K562 (cell line): Measurements from ENCODE around the gene ECT2. TPM values are rescaled to one million over a fixed set of nuclear protein-coding genes. Genes with fewer than 3 reads are reported as not detected.

ENCODE experiments used
- ATAC-seq: fragments of 200-7000 bp; cut with Tn5 transposase; 3 replicates; pipeline ENCODE4 v1.9.1; 2020; ENCODE audit warnings: moderate library complexity
- BruUV-seq: library from RNA; stranded (reverse); fragments of 400-500 nt; replicated peaks from 2 replicates; lab custom pipeline; 2021; lab: Mats Ljungman, UMichigan
- CTCF ChIA-PET: fragments of 300-600 bp; formaldehyde crosslinking; extraction: SDS; loops from one replicate; lab custom pipeline; 2021; ENCODE audit warnings: low intra/inter-chr PET ratio; lab: Yijun Ruan, JAX
- POLR2A ChIA-PET: fragments of 300-600, 350-650 bp; sonication (Branson Sonifier 250); formaldehyde crosslinking; extraction: SDS; loops from one replicate; lab custom pipeline; 2021; ENCODE audit warnings: antibody characterized with exemption, inconsistent platforms; lab: Yijun Ruan, JAX
- DNase-seq, 4 experiments: peaks; one replicate each; pipeline versions ENCODE4 v3.0.0 to v3.0.0-alpha.2; 2011 to 2018; ENCODE audit warnings: low spot score in 3 of 4, mixed read lengths in 3 of 4; ENCODE audit errors: extremely low read depth in 1 of 4
- FAIRE-seq: peaks from 2 replicates; lab custom pipeline; 2011; peaks lifted over from hg19 to GRCh38; lab: Jason Lieb, UNC
- H2AFZ ChIP-seq: 2 replicates; pipeline ENCODE4 v1.6.0; 2011; ENCODE audit warnings: low read depth, low read length, control low read depth, inconsistent platforms
- H3K27ac ChIP-seq: fragments of 200-600 bp; 3 replicates; pipeline ENCODE4 v1.8.0; 2011; ENCODE audit warnings: low read depth, mild to moderate bottlenecking, control low read depth, inconsistent platforms, low read length, moderate library complexity, mixed read lengths; ENCODE audit errors: extremely low read depth
- H3K27me3 ChIP-seq, 2 experiments: fragments of 300-600 bp in 1 of 2; 2 replicates in 1 of 2; 3 replicates in 1 of 2; pipeline versions ENCODE4 v1.6.0 to v1.8.0; 2011; ENCODE audit warnings: inconsistent platforms in 2 of 2, low read length in 2 of 2, mild to moderate bottlenecking in 1 of 2, mixed read lengths in 1 of 2, moderate library complexity in 1 of 2; ENCODE audit not compliant: control insufficient read depth in 2 of 2, insufficient read depth in 2 of 2
- H3K36me3 ChIP-seq: fragments of 300-600 bp; 3 replicates; pipeline ENCODE4 v1.8.0; 2011; ENCODE audit warnings: mild to moderate bottlenecking, low read length, inconsistent platforms; ENCODE audit not compliant: control insufficient read depth, insufficient read depth
- H3K4me1 ChIP-seq, 2 experiments: fragments of 200-600 bp in 1 of 2; replicated peaks in 1 of 2; 2 replicates in 1 of 2; 3 replicates in 1 of 2; pipeline versions ENCODE4 v1.5.1 to v1.8.0; 2011; ENCODE audit warnings: inconsistent platforms in 2 of 2, low read length in 2 of 2, mild to moderate bottlenecking in 1 of 2, mixed read lengths in 1 of 2, moderate library complexity in 1 of 2; ENCODE audit not compliant: control insufficient read depth in 2 of 2, insufficient read depth in 2 of 2
- H3K4me2 ChIP-seq: 2 replicates; pipeline ENCODE4 v1.6.1; 2011; ENCODE audit warnings: low read length, control low read depth, inconsistent platforms, mixed read lengths; ENCODE audit not compliant: insufficient read depth
- H3K4me3 ChIP-seq: fragments of 200-600 bp; sonication (generic), shearing (Covaris generic); 2 replicates; pipeline ENCODE4 v1.5.1; 2016; ENCODE audit warnings: control low read depth, inconsistent platforms
- H3K79me2 ChIP-seq: fragments of 200-600 bp; 3 replicates; pipeline ENCODE4 v1.8.0; 2011; ENCODE audit warnings: low read length, inconsistent platforms; ENCODE audit not compliant: control insufficient read depth, insufficient read depth
- H3K9ac ChIP-seq, 2 experiments: 2 replicates each; pipeline versions ENCODE4 v1.6.0 to v1.6.1; 2011; ENCODE audit warnings: low read depth in 2 of 2, low read length in 2 of 2, control low read depth in 1 of 2, inconsistent platforms in 1 of 2, mild to moderate bottlenecking in 1 of 2, mixed read lengths in 1 of 2; ENCODE audit not compliant: insufficient read depth in 1 of 2
- H3K9me1 ChIP-seq: one replicate; pipeline ENCODE4 v1.6.0; 2011; ENCODE audit warnings: inconsistent platforms, mild to moderate bottlenecking, low read length, moderate library complexity; ENCODE audit not compliant: control insufficient read depth, insufficient read depth
- H3K9me3 ChIP-seq: replicated peaks from 2 replicates; pipeline ENCODE4 v1.5.1; 2011; ENCODE audit warnings: low read depth, low read length, inconsistent platforms; ENCODE audit not compliant: control insufficient read depth, insufficient read depth
- H4K20me1 ChIP-seq: replicated peaks from 2 replicates; pipeline ENCODE4 v1.6.1; 2011; ENCODE audit warnings: low read length, inconsistent platforms, mixed read lengths; ENCODE audit not compliant: control insufficient read depth, insufficient read depth
- ASH1L ChIP-seq: fragments of 450-650 bp; IDR thresholded peaks from 2 replicates; pipeline ENCODE4 v1.6.1; 2018; ENCODE audit warnings: borderline replicate concordance, mild to moderate bottlenecking, low read depth; ENCODE audit not compliant: partially characterized antibody
- CBX3 ChIP-seq, 2 experiments: IDR thresholded peaks; 1 replicate in 1 of 2; 2 replicates in 1 of 2; pipeline ENCODE4 v1.6.1; 2012; ENCODE audit warnings: inconsistent platforms in 2 of 2, low read length in 2 of 2, borderline replicate concordance in 1 of 2, control low read depth in 1 of 2
- CEBPG ChIP-seq, 3 experiments: fragments of 200-800 bp in 1 of 3; sonication (Bioruptor generic) in 1 of 3; sonication (generic) in 1 of 3; formaldehyde crosslinking in 1 of 3; IDR thresholded peaks in 2 of 3; conservative IDR thresholded peaks in 1 of 3; 2 replicates each; pipeline versions ENCODE4 v1.6.1 to v1.8.0; 2016 to 2022; ENCODE audit warnings: missing compliant biosample characterization in 2 of 3, missing genetic modification characterization in 2 of 3, mild to moderate bottlenecking in 1 of 3, missing genetic modification reagents in 1 of 3
- CHCHD3 ChIP-seq: fragments of 250-450 bp; sonication (Bioruptor Pico); IDR thresholded peaks from 2 replicates; pipeline ENCODE4 v2.1.2; 2022; ENCODE audit warnings: mild to moderate bottlenecking
- HNRNPUL1 ChIP-seq: fragments of 200-400 bp; formaldehyde crosslinking; IDR thresholded peaks from 2 replicates; pipeline ENCODE4 v1.6.1; 2017; ENCODE audit warnings: low read length
- NFIC ChIP-seq: fragments of 450-650 bp; IDR thresholded peaks from 2 replicates; pipeline ENCODE4 v1.6.1; 2017; ENCODE audit warnings: mild to moderate bottlenecking, inconsistent platforms
- ZNF146 ChIP-seq: IDR thresholded peaks from one replicate; pipeline ENCODE4 v1.6.1; 2018; ENCODE audit warnings: missing compliant biosample characterization; ENCODE audit not compliant: unreplicated experiment
- WGBS: fragments of 100-300 bp; shearing (Covaris generic); methylation state at CpG from one replicate; pipeline ENCODE4 v1.1.6; 2016; ENCODE audit warnings: low coverage, mixed read lengths; ENCODE audit not compliant: insufficient coverage; ENCODE audit errors: missing lambda C conversion rate; 5-methylcytosine and 5-hydroxymethylcytosine counted together
- in situ Hi-C: fragments of 300-500 bp; cut with MboI; formaldehyde crosslinking; loops from 4 replicates; pipeline ENCODE4 v1.15.0; 2018; ENCODE audit warnings: inconsistent platforms, mixed read lengths
- intact Hi-C: fragments of 100-400 bp; cut with micrococcal nuclease; formaldehyde crosslinking; loops from 2 replicates; pipeline ENCODE4 v1.14.2; 2022
- polyA plus RNA-seq, 8 experiments: library from polyadenylated mRNA; depleted of rRNA in 4 of 8; stranded (reverse) in 5 of 8; unstranded in 3 of 8; fragments of >200 nt; fragmentation: Nextera tagmentation in 2 of 8; fragmentation: Illumina TruSeq in 1 of 8; extraction: Ambion mirVana in 2 of 8; extraction: Trizol in 1 of 8; gene quantifications; 2 replicates each; pipeline versions ENCODE4 v1.2.1 to v1.2.3, GENCODE V29; 2011 to 2014; ENCODE audit warnings: inconsistent platforms in 1 of 8, missing spikeins in 1 of 8
- total RNA-seq, 7 experiments: library from RNA; depleted of rRNA in 6 of 7; stranded (reverse); fragments of >200 nt in 6 of 7; fragmentation: Illumina TruSeq in 2 of 7; extraction: Trizol in 2 of 7; gene quantifications; 2 replicates each; pipeline versions ENCODE4 v1.2.1 to v1.2.3, GENCODE V29; 2011 to 2021; ENCODE audit warnings: low replicate concordance in 1 of 7
- TF ChIP-seq, protein P1 (sequence below): fragments of 200-800 bp; sonication (Bioruptor generic); IDR thresholded peaks from 2 replicates; pipeline ENCODE4 v1.6.1; 2016; ENCODE audit warnings: missing genetic modification characterization, missing compliant biosample characterization

ECT2 gene
- total and polyA plus RNA-seq, 9 of the 15 experiments (the other 6 are each of a cell fraction or from before 2014, with no cell fraction given), result 19.0 to 53.0 (median 36.5) TPM

- BruUV-seq, result no TSS peak
- Histone ChIP-seq H3K27me3 (no peaks in the 10 kb centered on the region), H3K27ac (no peak overlapping the region), H3K79me2 (no peaks in the 10 kb centered on the region), H3K4me2 (no peak overlapping the region), H3K9me3 (peaks cover 9% of the 10 kb centered on the region), H4K20me1 (no peaks in the 10 kb centered on the region), H3K4me3 (no peak overlapping the region), H3K36me3 (no peaks in the 10 kb centered on the region; the same call in 2 of the 3 replicates), H3K9me1 (no peaks in the 10 kb centered on the region)
- in situ Hi-C loops, result no loop called here
- CTCF ChIA-PET, result no interaction called here
- no peak for FAIRE-seq
- WGBS, result 90% methylated on average over 2 of the region's 2 CpGs
- 0 out of 3 replicates have a peak, but pooled peaks of 1 of the 2 experiments have one; percentile 32 for TF ChIP-seq CBX3 (IDR thresholded peaks at IDR 0.05; ENCODE audit: borderline replicate concordance in 1 of 2, low read length in 2 of 2)
- no peak for TF ChIP-seq CHCHD3 (CRISPR knock-in tag)
- TF ChIP-seq, all 486 proteins: peak for 1
- Histone ChIP-seq H3K4me1 (peaks cover 0 to 31% of the 10 kb centered on the region in 2 experiments; a peak in 3 of 5 replicates), H2AFZ (0 out of 2 replicates have a peak overlapping the region, but pooled peaks have one; percentile 89), H3K9ac (no peak overlapping the region)
- intact Hi-C loops, result no loop called here
- POLR2A ChIA-PET, result interaction anchor here (1.3 kb wide), 1 partner anchor 9 kb away, joined by 3 read pairs; no protein-coding TSS in a partner anchor
- ATAC-seq (no peak), DNase-seq (no peak)
These were observed 118.2 kb downstream of the ECT2 start for GRCh38 chr3:172868582-172869200.

DNA sequence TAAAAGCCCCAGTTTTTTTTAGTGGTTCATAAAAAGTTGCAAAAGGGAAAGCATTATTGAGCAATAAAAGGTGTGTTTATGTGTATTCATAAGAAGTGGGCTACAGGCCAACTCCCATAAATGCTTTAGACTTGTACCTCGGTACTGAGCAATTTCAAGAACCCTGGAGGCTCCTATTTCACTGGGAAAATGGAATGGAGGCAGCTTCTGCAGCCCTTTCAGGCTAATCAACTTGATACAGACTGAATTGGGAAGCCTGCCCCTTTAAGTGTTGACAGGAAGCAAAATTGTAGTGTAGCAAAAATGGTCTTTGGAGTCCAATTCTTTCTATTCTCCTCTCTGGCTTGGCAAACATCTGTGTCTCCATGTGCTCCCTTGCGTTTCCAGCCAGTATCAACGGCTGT is 118.8 kb downstream of the ECT2 start:
- H4K20me1 ChIP-seq, result no peaks in the 10 kb centered on the region
- peaks cover 0 to 31% of the 10 kb centered on the region in 2 experiments; a peak in 3 of 5 replicates for H3K4me1 ChIP-seq
- no peak overlapping the region for H3K9ac ChIP-seq
- whole genome bisulfite sequencing, result 11% methylated on average over 3 of the region's 3 CpGs
- ATAC-seq (peak; percentile 38; the same call in 2 of the 3 replicates), DNase-seq (no peak), FAIRE-seq (peak; percentile 55)
- peaks cover 9% of the 10 kb centered on the region for H3K9me3 ChIP-seq
- no peak overlapping the region for H3K4me2 ChIP-seq
- intact Hi-C loops (no loop called here), in situ Hi-C loops (no loop called here)
- no peaks in the 10 kb centered on the region; the same call in 2 of the 3 replicates for H3K36me3 ChIP-seq
- H3K9me1 ChIP-seq, result no peaks in the 10 kb centered on the region
- no peak overlapping the region for H3K4me3 ChIP-seq
- ChIA-PET POLR2A (interaction anchor here (1.3 kb wide), 1 partner anchor 8 kb away, joined by 3 read pairs; no protein-coding TSS in a partner anchor), CTCF (no interaction called here)
- no peaks in the 10 kb centered on the region for H3K79me2 ChIP-seq
- BruUV-seq, result no TSS peak
- peak overlapping the region; percentile 61; the same call in 2 of the 3 replicates for H3K27ac ChIP-seq
- no peaks in the 10 kb centered on the region for H3K27me3 ChIP-seq
- H2AFZ ChIP-seq, result peak overlapping the region; percentile 89
- no peak for TF ChIP-seq HNRNPUL1
- no peak for TF ChIP-seq CEBPG (CRISPR knock-in tag; IDR thresholded peaks at IDR 0.05)
- TF ChIP-seq CEBPG (tag; conservative IDR thresholded peaks at IDR 0.05 in 1 of 2, IDR thresholded peaks at IDR 0.05 in 1 of 2), result peak; percentile 45 to 87; a peak in 3 of 4 replicates
- no peak for TF ChIP-seq ZNF146 (CRISPR knock-in tag)
- TF ChIP-seq, protein P1, sequence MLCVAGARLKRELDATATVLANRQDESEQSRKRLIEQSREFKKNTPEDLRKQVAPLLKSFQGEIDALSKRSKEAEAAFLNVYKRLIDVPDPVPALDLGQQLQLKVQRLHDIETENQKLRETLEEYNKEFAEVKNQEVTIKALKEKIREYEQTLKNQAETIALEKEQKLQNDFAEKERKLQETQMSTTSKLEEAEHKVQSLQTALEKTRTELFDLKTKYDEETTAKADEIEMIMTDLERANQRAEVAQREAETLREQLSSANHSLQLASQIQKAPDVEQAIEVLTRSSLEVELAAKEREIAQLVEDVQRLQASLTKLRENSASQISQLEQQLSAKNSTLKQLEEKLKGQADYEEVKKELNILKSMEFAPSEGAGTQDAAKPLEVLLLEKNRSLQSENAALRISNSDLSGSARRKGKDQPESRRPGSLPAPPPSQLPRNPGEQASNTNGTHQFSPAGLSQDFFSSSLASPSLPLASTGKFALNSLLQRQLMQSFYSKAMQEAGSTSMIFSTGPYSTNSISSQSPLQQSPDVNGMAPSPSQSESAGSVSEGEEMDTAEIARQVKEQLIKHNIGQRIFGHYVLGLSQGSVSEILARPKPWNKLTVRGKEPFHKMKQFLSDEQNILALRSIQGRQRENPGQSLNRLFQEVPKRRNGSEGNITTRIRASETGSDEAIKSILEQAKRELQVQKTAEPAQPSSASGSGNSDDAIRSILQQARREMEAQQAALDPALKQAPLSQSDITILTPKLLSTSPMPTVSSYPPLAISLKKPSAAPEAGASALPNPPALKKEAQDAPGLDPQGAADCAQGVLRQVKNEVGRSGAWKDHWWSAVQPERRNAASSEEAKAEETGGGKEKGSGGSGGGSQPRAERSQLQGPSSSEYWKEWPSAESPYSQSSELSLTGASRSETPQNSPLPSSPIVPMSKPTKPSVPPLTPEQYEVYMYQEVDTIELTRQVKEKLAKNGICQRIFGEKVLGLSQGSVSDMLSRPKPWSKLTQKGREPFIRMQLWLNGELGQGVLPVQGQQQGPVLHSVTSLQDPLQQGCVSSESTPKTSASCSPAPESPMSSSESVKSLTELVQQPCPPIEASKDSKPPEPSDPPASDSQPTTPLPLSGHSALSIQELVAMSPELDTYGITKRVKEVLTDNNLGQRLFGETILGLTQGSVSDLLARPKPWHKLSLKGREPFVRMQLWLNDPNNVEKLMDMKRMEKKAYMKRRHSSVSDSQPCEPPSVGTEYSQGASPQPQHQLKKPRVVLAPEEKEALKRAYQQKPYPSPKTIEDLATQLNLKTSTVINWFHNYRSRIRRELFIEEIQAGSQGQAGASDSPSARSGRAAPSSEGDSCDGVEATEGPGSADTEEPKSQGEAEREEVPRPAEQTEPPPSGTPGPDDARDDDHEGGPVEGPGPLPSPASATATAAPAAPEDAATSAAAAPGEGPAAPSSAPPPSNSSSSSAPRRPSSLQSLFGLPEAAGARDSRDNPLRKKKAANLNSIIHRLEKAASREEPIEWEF (CRISPR knock-in tag), result no peak
- 0 out of 2 replicates have a peak, but pooled peaks have one; percentile 14 for TF ChIP-seq NFIC
- no peak for TF ChIP-seq ASH1L
